GM23338 (cell line): ENCODE data around the gene MRPS12. TPM values are rescaled to one million over a fixed set of nuclear protein-coding genes. Genes with fewer than 3 reads are reported as not detected.

Experiments used
- ATAC-seq: fragments of 200-7000 bp; cut with Tn5 transposase; 3 replicates; pipeline ENCODE4 v1.9.1; 2020
- DNase-seq: peaks from one replicate; pipeline ENCODE4 v3.0.0-alpha.2; 2015; ENCODE audit warnings: low spot score
- H2AFZ ChIP-seq: fragments of 200-600 bp; sonication (generic); 2 replicates; pipeline ENCODE4 v1.8.0; 2016; ENCODE audit warnings: antibody characterized with exemption, mild to moderate bottlenecking, moderate library complexity
- H3F3A ChIP-seq: fragments of 200-600 bp; sonication (generic); replicated peaks from 2 replicates; pipeline ENCODE4 v1.8.0; 2017; ENCODE audit warnings: antibody characterized with exemption, mixed run types, low read depth
- H3K27ac ChIP-seq: fragments of 200-600 bp; sonication (generic); 2 replicates; pipeline ENCODE4 v1.6.1; 2016; ENCODE audit warnings: low read depth
- H3K27me3 ChIP-seq: fragments of 200-600 bp; sonication (generic); 2 replicates; pipeline ENCODE4 v1.8.0; 2016; ENCODE audit warnings: mild to moderate bottlenecking, mixed run types, moderate library complexity; ENCODE audit not compliant: insufficient read depth
- H3K36me3 ChIP-seq: fragments of 200-600 bp; sonication (generic); 2 replicates; pipeline ENCODE4 v1.8.0; 2016; ENCODE audit warnings: mild to moderate bottlenecking; ENCODE audit not compliant: insufficient read depth
- H3K4me1 ChIP-seq: fragments of 200-600 bp; sonication (generic); 2 replicates; pipeline ENCODE4 v1.8.0; 2016; ENCODE audit warnings: mild to moderate bottlenecking, moderate library complexity; ENCODE audit not compliant: insufficient read depth
- H3K4me2 ChIP-seq: fragments of 200-600 bp; sonication (generic); 2 replicates; pipeline ENCODE4 v1.7.1; 2017; ENCODE audit warnings: mixed run types
- H3K4me3 ChIP-seq: fragments of 200-600 bp; sonication (generic); 2 replicates; pipeline ENCODE4 v1.6.1; 2016; ENCODE audit warnings: mixed run types
- H3K79me2 ChIP-seq: fragments of 200-600 bp; sonication (generic); replicated peaks from 2 replicates; pipeline ENCODE4 v1.8.0; 2017; ENCODE audit warnings: mild to moderate bottlenecking; ENCODE audit not compliant: insufficient read depth
- H3K9me2 ChIP-seq: fragments of 200-600 bp; sonication (generic); 2 replicates; pipeline ENCODE4 v1.8.0; 2017; ENCODE audit not compliant: insufficient read depth
- H4K20me1 ChIP-seq: fragments of 200-600 bp; sonication (generic); replicated peaks from 2 replicates; pipeline ENCODE4 v1.8.0; 2017; ENCODE audit warnings: mild to moderate bottlenecking; ENCODE audit not compliant: insufficient read depth
- H3K27ac Mint-ChIP-seq: 2 replicates; pipeline ENCODE4 v1.8.0; 2020; ENCODE audit warnings: inconsistent platforms, mild to moderate bottlenecking, moderate library complexity, mixed read lengths
- H3K27me3 Mint-ChIP-seq: 3 replicates; pipeline ENCODE4 v1.8.0; 2022; ENCODE audit warnings: low read depth, mild to moderate bottlenecking, moderate library complexity, mixed read lengths, inconsistent platforms; ENCODE audit not compliant: insufficient read depth, poor library complexity
- H3K36me3 Mint-ChIP-seq: 3 replicates; pipeline ENCODE4 v1.8.0; 2021; ENCODE audit warnings: low read depth, mild to moderate bottlenecking, inconsistent platforms, moderate library complexity, mixed read lengths
- H3K4me1 Mint-ChIP-seq: 3 replicates; pipeline ENCODE4 v1.8.0; 2020; ENCODE audit warnings: mild to moderate bottlenecking, inconsistent platforms, mixed read lengths
- H3K4me3 Mint-ChIP-seq: 3 replicates; pipeline ENCODE4 v1.8.0; 2021; ENCODE audit warnings: moderate library complexity, mild to moderate bottlenecking, inconsistent platforms, mixed read lengths
- H3K9me3 Mint-ChIP-seq: 3 replicates; pipeline ENCODE4 v1.8.0; 2020; ENCODE audit warnings: moderate library complexity, mild to moderate bottlenecking, inconsistent platforms, mixed read lengths
- CREB1 ChIP-seq: fragments of 250-450 bp; sonication (Bioruptor Pico); IDR thresholded peaks from 2 replicates; pipeline ENCODE4 v1.5.0; 2020; ENCODE audit warnings: low read depth, mild to moderate bottlenecking, moderate library complexity
- JUNB ChIP-seq: IDR thresholded peaks from one replicate; pipeline ENCODE4 v1.6.1; 2016; ENCODE audit warnings: antibody characterized with exemption; ENCODE audit not compliant: unreplicated experiment
- NANOG ChIP-seq: IDR thresholded peaks from 2 replicates; pipeline ENCODE4 v1.6.1; 2016; ENCODE audit warnings: antibody characterized with exemption, borderline replicate concordance
- ZNF114 ChIP-seq: fragments of 250-450 bp; sonication (Bioruptor Pico); IDR thresholded peaks from 2 replicates; pipeline ENCODE4 v1.5.0; 2020; ENCODE audit warnings: mild to moderate bottlenecking, moderate library complexity
- ZNF331 ChIP-seq: fragments of 250-450 bp; sonication (Bioruptor Pico); IDR thresholded peaks from 2 replicates; pipeline ENCODE4 v1.5.0; 2020; ENCODE audit warnings: low read depth, mild to moderate bottlenecking, moderate library complexity
- polyA plus RNA-seq: library from polyadenylated mRNA; unstranded; fragments of >200 nt; fragmentation: Nextera tagmentation; extraction: Ambion mirVana; gene quantifications from 2 replicates; pipeline ENCODE4 v1.2.1, GENCODE V29; 2016
- total RNA-seq: library from RNA; depleted of rRNA; stranded (reverse); fragments of >200 nt; shearing (Covaris generic); gene quantifications from 2 replicates; pipeline ENCODE4 v1.2.3, GENCODE V29; 2014
- TF ChIP-seq, protein P1 (sequence below): IDR thresholded peaks from 2 replicates; pipeline ENCODE4 v1.6.1; 2016; ENCODE audit warnings: antibody characterized with exemption
- TF ChIP-seq, protein P2 (sequence below): fragments of 250-450 bp; sonication (Bioruptor Pico); IDR thresholded peaks from 2 replicates; pipeline ENCODE4 v1.5.0; 2020; ENCODE audit warnings: mild to moderate bottlenecking, moderate library complexity
- TF ChIP-seq, protein P3 (sequence below), 2 experiments: fragments of 200-600 bp in 1 of 2; sonication (generic) in 1 of 2; conservative IDR thresholded peaks; 2 replicates each; pipeline versions ENCODE4 v1.5.1 to v1.6.1; 2016 to 2017; ENCODE audit warnings: antibody characterized with exemption in 2 of 2, low read depth in 2 of 2, mild to moderate bottlenecking in 2 of 2, moderate library complexity in 1 of 2

Gene MRPS12
- total and polyA plus RNA-seq, 2 experiments from 2014 or later, result 74.1 to 86.3 TPM

DNA sequence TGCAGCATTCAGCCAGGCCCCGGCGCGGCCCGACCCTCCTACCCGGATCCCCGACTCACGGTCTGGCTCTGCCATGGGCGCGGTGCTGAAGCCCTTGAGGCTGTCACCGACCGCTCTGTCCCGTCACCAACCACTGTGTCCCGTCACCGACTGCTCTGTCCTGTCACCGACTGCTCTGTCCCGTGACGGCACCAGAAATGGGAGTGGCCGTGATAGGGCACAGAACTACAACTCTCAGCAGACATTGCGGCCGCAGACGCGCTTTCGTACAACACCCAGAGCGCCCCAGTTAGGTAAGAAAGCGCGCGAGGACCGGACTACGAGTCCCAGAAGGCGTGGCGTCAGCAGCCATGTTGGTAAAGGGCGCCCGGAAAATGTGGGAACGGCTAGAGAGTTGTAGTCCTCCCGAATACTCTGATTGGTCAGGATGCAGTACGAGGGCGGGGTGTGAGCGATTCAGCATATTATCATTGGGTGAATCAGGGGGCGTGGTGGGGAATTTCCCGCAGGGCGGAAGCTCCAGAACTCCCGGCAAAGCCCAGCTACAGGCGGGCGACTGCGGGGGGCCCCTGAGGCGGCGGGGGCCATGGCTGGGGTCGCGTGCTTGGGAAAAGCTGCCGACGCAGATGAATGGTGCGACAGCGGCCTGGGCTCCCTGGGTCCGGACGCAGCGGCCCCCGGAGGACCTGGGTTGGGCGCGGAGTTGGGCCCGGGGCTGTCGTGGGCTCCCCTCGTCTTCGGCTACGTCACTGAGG, 31.1 kb upstream of the MRPS12 start, which contains the start of the genes NFKBIB and SIRT2 (continued):
- TF ChIP-seq ZNF331, result no peak
- 0 out of 2 replicates have a peak, but pooled peaks have one; percentile 12 for TF ChIP-seq NANOG
- no peak for TF ChIP-seq JUNB
- TF ChIP-seq, protein P1, sequence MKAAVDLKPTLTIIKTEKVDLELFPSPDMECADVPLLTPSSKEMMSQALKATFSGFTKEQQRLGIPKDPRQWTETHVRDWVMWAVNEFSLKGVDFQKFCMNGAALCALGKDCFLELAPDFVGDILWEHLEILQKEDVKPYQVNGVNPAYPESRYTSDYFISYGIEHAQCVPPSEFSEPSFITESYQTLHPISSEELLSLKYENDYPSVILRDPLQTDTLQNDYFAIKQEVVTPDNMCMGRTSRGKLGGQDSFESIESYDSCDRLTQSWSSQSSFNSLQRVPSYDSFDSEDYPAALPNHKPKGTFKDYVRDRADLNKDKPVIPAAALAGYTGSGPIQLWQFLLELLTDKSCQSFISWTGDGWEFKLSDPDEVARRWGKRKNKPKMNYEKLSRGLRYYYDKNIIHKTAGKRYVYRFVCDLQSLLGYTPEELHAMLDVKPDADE, result peak; percentile 99
- TF ChIP-seq CREB1 (CRISPR knock-in tag), result peak; percentile 95
- TF ChIP-seq, protein P2, sequence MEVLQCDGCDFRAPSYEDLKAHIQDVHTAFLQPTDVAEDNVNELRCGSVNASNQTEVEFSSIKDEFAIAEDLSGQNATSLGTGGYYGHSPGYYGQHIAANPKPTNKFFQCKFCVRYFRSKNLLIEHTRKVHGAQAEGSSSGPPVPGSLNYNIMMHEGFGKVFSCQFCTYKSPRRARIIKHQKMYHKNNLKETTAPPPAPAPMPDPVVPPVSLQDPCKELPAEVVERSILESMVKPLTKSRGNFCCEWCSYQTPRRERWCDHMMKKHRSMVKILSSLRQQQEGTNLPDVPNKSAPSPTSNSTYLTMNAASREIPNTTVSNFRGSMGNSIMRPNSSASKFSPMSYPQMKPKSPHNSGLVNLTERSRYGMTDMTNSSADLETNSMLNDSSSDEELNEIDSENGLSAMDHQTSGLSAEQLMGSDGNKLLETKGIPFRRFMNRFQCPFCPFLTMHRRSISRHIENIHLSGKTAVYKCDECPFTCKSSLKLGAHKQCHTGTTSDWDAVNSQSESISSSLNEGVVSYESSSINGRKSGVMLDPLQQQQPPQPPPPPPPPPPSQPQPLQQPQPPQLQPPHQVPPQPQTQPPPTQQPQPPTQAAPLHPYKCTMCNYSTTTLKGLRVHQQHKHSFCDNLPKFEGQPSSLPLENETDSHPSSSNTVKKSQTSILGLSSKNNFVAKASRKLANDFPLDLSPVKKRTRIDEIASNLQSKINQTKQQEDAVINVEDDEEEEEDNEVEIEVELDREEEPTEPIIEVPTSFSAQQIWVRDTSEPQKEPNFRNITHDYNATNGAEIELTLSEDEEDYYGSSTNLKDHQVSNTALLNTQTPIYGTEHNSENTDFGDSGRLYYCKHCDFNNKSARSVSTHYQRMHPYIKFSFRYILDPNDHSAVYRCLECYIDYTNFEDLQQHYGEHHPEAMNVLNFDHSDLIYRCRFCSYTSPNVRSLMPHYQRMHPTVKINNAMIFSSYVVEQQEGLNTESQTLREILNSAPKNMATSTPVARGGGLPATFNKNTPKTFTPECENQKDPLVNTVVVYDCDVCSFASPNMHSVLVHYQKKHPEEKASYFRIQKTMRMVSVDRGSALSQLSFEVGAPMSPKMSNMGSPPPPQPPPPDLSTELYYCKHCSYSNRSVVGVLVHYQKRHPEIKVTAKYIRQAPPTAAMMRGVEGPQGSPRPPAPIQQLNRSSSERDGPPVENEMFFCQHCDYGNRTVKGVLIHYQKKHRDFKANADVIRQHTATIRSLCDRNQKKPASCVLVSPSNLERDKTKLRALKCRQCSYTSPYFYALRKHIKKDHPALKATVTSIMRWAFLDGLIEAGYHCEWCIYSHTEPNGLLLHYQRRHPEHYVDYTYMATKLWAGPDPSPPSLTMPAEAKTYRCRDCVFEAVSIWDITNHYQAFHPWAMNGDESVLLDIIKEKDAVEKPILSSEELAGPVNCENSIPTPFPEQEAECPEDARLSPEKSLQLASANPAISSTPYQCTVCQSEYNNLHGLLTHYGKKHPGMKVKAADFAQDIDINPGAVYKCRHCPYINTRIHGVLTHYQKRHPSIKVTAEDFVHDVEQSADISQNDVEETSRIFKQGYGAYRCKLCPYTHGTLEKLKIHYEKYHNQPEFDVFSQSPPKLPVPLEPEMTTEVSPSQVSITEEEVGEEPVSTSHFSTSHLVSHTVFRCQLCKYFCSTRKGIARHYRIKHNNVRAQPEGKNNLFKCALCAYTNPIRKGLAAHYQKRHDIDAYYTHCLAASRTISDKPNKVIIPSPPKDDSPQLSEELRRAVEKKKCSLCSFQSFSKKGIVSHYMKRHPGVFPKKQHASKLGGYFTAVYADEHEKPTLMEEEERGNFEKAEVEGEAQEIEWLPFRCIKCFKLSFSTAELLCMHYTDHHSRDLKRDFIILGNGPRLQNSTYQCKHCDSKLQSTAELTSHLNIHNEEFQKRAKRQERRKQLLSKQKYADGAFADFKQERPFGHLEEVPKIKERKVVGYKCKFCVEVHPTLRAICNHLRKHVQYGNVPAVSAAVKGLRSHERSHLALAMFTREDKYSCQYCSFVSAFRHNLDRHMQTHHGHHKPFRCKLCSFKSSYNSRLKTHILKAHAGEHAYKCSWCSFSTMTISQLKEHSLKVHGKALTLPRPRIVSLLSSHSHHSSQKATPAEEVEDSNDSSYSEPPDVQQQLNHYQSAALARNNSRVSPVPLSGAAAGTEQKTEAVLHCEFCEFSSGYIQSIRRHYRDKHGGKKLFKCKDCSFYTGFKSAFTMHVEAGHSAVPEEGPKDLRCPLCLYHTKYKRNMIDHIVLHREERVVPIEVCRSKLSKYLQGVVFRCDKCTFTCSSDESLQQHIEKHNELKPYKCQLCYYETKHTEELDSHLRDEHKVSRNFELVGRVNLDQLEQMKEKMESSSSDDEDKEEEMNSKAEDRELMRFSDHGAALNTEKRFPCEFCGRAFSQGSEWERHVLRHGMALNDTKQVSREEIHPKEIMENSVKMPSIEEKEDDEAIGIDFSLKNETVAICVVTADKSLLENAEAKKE (CRISPR knock-in tag), result no peak
- TF ChIP-seq ZNF114 (CRISPR knock-in tag), result no peak

DNA sequence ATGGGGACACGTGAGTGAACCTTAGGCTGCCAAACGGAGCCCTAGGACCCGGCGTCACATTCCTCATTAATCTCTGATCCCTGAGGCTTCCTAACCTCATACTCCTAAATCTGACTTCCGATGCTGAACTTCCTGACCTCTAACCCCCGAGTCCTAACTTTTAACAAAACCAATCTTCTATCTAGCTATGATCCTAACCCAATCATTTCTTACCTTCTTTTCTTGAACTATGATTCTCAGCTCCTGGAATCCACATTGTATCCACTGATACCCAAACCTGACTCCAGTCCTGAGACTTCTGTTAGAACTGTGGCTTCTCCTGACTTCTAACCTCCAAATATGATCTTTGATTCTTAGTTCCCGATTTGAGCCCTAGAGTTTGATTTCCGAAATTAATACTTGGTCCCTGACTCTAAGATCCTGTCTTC, 30.5 kb upstream of the MRPS12 start:
- ATAC-seq (peak; percentile 69; the same call in 2 of the 3 replicates), DNase-seq (no peak)
- peaks cover 14% of the 10 kb centered on the region for H3K4me1 ChIP-seq
- peaks cover 3% of the 10 kb centered on the region; the same call in 2 of the 3 replicates for H3K9me3 Mint-ChIP-seq
- H3K27me3 ChIP-seq, result peaks cover 11% of the 10 kb centered on the region
- peak overlapping the region; percentile 20; the same call in 1 of the 2 replicates for H2AFZ ChIP-seq
- H3K4me3 Mint-ChIP-seq, result peak overlapping the region; percentile 87
- peak overlapping the region; percentile 68 for H3K4me3 ChIP-seq
- H3K4me1 Mint-ChIP-seq, result peaks cover 9% of the 10 kb centered on the region
- no peaks in the 10 kb centered on the region; the same call in 1 of the 2 replicates for H3K36me3 ChIP-seq
- no peaks in the 10 kb centered on the region for H3F3A ChIP-seq
- 0 out of 2 replicates have a peak overlapping the region, but pooled peaks have one; percentile 29 for H3K27ac ChIP-seq
- H3K27me3 Mint-ChIP-seq, result peaks cover 13% of the 10 kb centered on the region
- peaks cover 3% of the 10 kb centered on the region; the same call in 2 of the 3 replicates for H3K36me3 Mint-ChIP-seq
- H4K20me1 ChIP-seq, result no peaks in the 10 kb centered on the region
- no peaks in the 10 kb centered on the region for H3K9me2 ChIP-seq
- H3K27ac Mint-ChIP-seq, result peak overlapping the region; percentile 93
- H3K4me2 ChIP-seq, result peak overlapping the region; percentile 79
- peaks cover 23% of the 10 kb centered on the region for H3K79me2 ChIP-seq
- TF ChIP-seq, protein P3, sequence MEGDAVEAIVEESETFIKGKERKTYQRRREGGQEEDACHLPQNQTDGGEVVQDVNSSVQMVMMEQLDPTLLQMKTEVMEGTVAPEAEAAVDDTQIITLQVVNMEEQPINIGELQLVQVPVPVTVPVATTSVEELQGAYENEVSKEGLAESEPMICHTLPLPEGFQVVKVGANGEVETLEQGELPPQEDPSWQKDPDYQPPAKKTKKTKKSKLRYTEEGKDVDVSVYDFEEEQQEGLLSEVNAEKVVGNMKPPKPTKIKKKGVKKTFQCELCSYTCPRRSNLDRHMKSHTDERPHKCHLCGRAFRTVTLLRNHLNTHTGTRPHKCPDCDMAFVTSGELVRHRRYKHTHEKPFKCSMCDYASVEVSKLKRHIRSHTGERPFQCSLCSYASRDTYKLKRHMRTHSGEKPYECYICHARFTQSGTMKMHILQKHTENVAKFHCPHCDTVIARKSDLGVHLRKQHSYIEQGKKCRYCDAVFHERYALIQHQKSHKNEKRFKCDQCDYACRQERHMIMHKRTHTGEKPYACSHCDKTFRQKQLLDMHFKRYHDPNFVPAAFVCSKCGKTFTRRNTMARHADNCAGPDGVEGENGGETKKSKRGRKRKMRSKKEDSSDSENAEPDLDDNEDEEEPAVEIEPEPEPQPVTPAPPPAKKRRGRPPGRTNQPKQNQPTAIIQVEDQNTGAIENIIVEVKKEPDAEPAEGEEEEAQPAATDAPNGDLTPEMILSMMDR (conservative IDR thresholded peaks at IDR 0.05; ENCODE audit: low read depth in 2 of 2), result no peak
